K562 (cell line): ENCODE measurements around the gene RNF181. TPM values are rescaled to one million over a fixed set of nuclear protein-coding genes. Genes with fewer than 3 reads are reported as not detected.

Experiments
- ATAC-seq: fragments of 200-7000 bp; cut with Tn5 transposase; 3 replicates; pipeline ENCODE4 v1.9.1; 2020; ENCODE audit warnings: moderate library complexity
- BruUV-seq: library from RNA; stranded (reverse); fragments of 400-500 nt; replicated peaks from 2 replicates; lab custom pipeline; 2021; lab: Mats Ljungman, UMichigan
- CTCF ChIA-PET: fragments of 300-600 bp; formaldehyde crosslinking; extraction: SDS; loops from one replicate; lab custom pipeline; 2021; ENCODE audit warnings: low intra/inter-chr PET ratio; lab: Yijun Ruan, JAX
- POLR2A ChIA-PET: fragments of 300-600, 350-650 bp; sonication (Branson Sonifier 250); formaldehyde crosslinking; extraction: SDS; loops from one replicate; lab custom pipeline; 2021; ENCODE audit warnings: antibody characterized with exemption, inconsistent platforms; lab: Yijun Ruan, JAX
- DNase-seq, 4 experiments: peaks; one replicate each; pipeline versions ENCODE4 v3.0.0 to v3.0.0-alpha.2; 2011 to 2018; ENCODE audit warnings: low spot score in 3 of 4, mixed read lengths in 3 of 4; ENCODE audit errors: extremely low read depth in 1 of 4
- FAIRE-seq: peaks from 2 replicates; lab custom pipeline; 2011; peaks lifted over from hg19 to GRCh38; lab: Jason Lieb, UNC
- H2AFZ ChIP-seq: 2 replicates; pipeline ENCODE4 v1.6.0; 2011; ENCODE audit warnings: low read depth, low read length, control low read depth, inconsistent platforms
- H3K27ac ChIP-seq: fragments of 200-600 bp; 3 replicates; pipeline ENCODE4 v1.8.0; 2011; ENCODE audit warnings: low read depth, mild to moderate bottlenecking, control low read depth, inconsistent platforms, low read length, moderate library complexity, mixed read lengths; ENCODE audit errors: extremely low read depth
- H3K27me3 ChIP-seq, 2 experiments: fragments of 300-600 bp in 1 of 2; 2 replicates in 1 of 2; 3 replicates in 1 of 2; pipeline versions ENCODE4 v1.6.0 to v1.8.0; 2011; ENCODE audit warnings: inconsistent platforms in 2 of 2, low read length in 2 of 2, mild to moderate bottlenecking in 1 of 2, mixed read lengths in 1 of 2, moderate library complexity in 1 of 2; ENCODE audit not compliant: control insufficient read depth in 2 of 2, insufficient read depth in 2 of 2
- H3K36me3 ChIP-seq: fragments of 300-600 bp; 3 replicates; pipeline ENCODE4 v1.8.0; 2011; ENCODE audit warnings: mild to moderate bottlenecking, low read length, inconsistent platforms; ENCODE audit not compliant: control insufficient read depth, insufficient read depth
- H3K4me1 ChIP-seq, 2 experiments: fragments of 200-600 bp in 1 of 2; replicated peaks in 1 of 2; 2 replicates in 1 of 2; 3 replicates in 1 of 2; pipeline versions ENCODE4 v1.5.1 to v1.8.0; 2011; ENCODE audit warnings: inconsistent platforms in 2 of 2, low read length in 2 of 2, mild to moderate bottlenecking in 1 of 2, mixed read lengths in 1 of 2, moderate library complexity in 1 of 2; ENCODE audit not compliant: control insufficient read depth in 2 of 2, insufficient read depth in 2 of 2
- H3K4me2 ChIP-seq: 2 replicates; pipeline ENCODE4 v1.6.1; 2011; ENCODE audit warnings: low read length, control low read depth, inconsistent platforms, mixed read lengths; ENCODE audit not compliant: insufficient read depth
- H3K4me3 ChIP-seq: fragments of 200-600 bp; sonication (generic), shearing (Covaris generic); 2 replicates; pipeline ENCODE4 v1.5.1; 2016; ENCODE audit warnings: control low read depth, inconsistent platforms
- H3K79me2 ChIP-seq: fragments of 200-600 bp; 3 replicates; pipeline ENCODE4 v1.8.0; 2011; ENCODE audit warnings: low read length, inconsistent platforms; ENCODE audit not compliant: control insufficient read depth, insufficient read depth
- H3K9ac ChIP-seq, 2 experiments: 2 replicates each; pipeline versions ENCODE4 v1.6.0 to v1.6.1; 2011; ENCODE audit warnings: low read depth in 2 of 2, low read length in 2 of 2, control low read depth in 1 of 2, inconsistent platforms in 1 of 2, mild to moderate bottlenecking in 1 of 2, mixed read lengths in 1 of 2; ENCODE audit not compliant: insufficient read depth in 1 of 2
- H3K9me1 ChIP-seq: one replicate; pipeline ENCODE4 v1.6.0; 2011; ENCODE audit warnings: inconsistent platforms, mild to moderate bottlenecking, low read length, moderate library complexity; ENCODE audit not compliant: control insufficient read depth, insufficient read depth
- H3K9me3 ChIP-seq: replicated peaks from 2 replicates; pipeline ENCODE4 v1.5.1; 2011; ENCODE audit warnings: low read depth, low read length, inconsistent platforms; ENCODE audit not compliant: control insufficient read depth, insufficient read depth
- H4K20me1 ChIP-seq: replicated peaks from 2 replicates; pipeline ENCODE4 v1.6.1; 2011; ENCODE audit warnings: low read length, inconsistent platforms, mixed read lengths; ENCODE audit not compliant: control insufficient read depth, insufficient read depth
- ASH1L ChIP-seq: fragments of 450-650 bp; IDR thresholded peaks from 2 replicates; pipeline ENCODE4 v1.6.1; 2018; ENCODE audit warnings: borderline replicate concordance, mild to moderate bottlenecking, low read depth; ENCODE audit not compliant: partially characterized antibody
- CEBPB ChIP-seq: fragments of 450-650 bp; IDR thresholded peaks from 2 replicates; pipeline ENCODE4 v1.6.1; 2016; ENCODE audit warnings: missing genetic modification characterization, missing compliant biosample characterization
- CEBPG ChIP-seq, 3 experiments: fragments of 200-800 bp in 1 of 3; sonication (Bioruptor generic) in 1 of 3; sonication (generic) in 1 of 3; formaldehyde crosslinking in 1 of 3; IDR thresholded peaks in 2 of 3; conservative IDR thresholded peaks in 1 of 3; 2 replicates each; pipeline versions ENCODE4 v1.6.1 to v1.8.0; 2016 to 2022; ENCODE audit warnings: missing compliant biosample characterization in 2 of 3, missing genetic modification characterization in 2 of 3, mild to moderate bottlenecking in 1 of 3, missing genetic modification reagents in 1 of 3
- RAD21 ChIP-seq, 2 experiments: fragments of 250-450 bp in 1 of 2; fragments of 450-650 bp in 1 of 2; sonication (Bioruptor Pico) in 1 of 2; formaldehyde crosslinking in 1 of 2; IDR thresholded peaks in 1 of 2; conservative IDR thresholded peaks in 1 of 2; 2 replicates each; pipeline versions ENCODE4 v1.4.0 to v1.8.0; 2020 to 2022; ENCODE audit warnings: mild to moderate bottlenecking in 2 of 2, moderate library complexity in 1 of 2
- WGBS: fragments of 100-300 bp; shearing (Covaris generic); methylation state at CpG from one replicate; pipeline ENCODE4 v1.1.6; 2016; ENCODE audit warnings: low coverage, mixed read lengths; ENCODE audit not compliant: insufficient coverage; ENCODE audit errors: missing lambda C conversion rate; 5-methylcytosine and 5-hydroxymethylcytosine counted together
- in situ Hi-C: fragments of 300-500 bp; cut with MboI; formaldehyde crosslinking; loops from 4 replicates; pipeline ENCODE4 v1.15.0; 2018; ENCODE audit warnings: inconsistent platforms, mixed read lengths
- intact Hi-C: fragments of 100-400 bp; cut with micrococcal nuclease; formaldehyde crosslinking; loops from 2 replicates; pipeline ENCODE4 v1.14.2; 2022
- polyA plus RNA-seq, 8 experiments: library from polyadenylated mRNA; depleted of rRNA in 4 of 8; stranded (reverse) in 5 of 8; unstranded in 3 of 8; fragments of >200 nt; fragmentation: Nextera tagmentation in 2 of 8; fragmentation: Illumina TruSeq in 1 of 8; extraction: Ambion mirVana in 2 of 8; extraction: Trizol in 1 of 8; gene quantifications; 2 replicates each; pipeline versions ENCODE4 v1.2.1 to v1.2.3, GENCODE V29; 2011 to 2014; ENCODE audit warnings: inconsistent platforms in 1 of 8, missing spikeins in 1 of 8
- total RNA-seq, 7 experiments: library from RNA; depleted of rRNA in 6 of 7; stranded (reverse); fragments of >200 nt in 6 of 7; fragmentation: Illumina TruSeq in 2 of 7; extraction: Trizol in 2 of 7; gene quantifications; 2 replicates each; pipeline versions ENCODE4 v1.2.1 to v1.2.3, GENCODE V29; 2011 to 2021; ENCODE audit warnings: low replicate concordance in 1 of 7

Gene RNF181
- total and polyA plus RNA-seq, 9 of the 15 experiments (the other 6 are each of a cell fraction or from before 2014, with no cell fraction given), result 139 to 492 (median 253) TPM

DNA sequence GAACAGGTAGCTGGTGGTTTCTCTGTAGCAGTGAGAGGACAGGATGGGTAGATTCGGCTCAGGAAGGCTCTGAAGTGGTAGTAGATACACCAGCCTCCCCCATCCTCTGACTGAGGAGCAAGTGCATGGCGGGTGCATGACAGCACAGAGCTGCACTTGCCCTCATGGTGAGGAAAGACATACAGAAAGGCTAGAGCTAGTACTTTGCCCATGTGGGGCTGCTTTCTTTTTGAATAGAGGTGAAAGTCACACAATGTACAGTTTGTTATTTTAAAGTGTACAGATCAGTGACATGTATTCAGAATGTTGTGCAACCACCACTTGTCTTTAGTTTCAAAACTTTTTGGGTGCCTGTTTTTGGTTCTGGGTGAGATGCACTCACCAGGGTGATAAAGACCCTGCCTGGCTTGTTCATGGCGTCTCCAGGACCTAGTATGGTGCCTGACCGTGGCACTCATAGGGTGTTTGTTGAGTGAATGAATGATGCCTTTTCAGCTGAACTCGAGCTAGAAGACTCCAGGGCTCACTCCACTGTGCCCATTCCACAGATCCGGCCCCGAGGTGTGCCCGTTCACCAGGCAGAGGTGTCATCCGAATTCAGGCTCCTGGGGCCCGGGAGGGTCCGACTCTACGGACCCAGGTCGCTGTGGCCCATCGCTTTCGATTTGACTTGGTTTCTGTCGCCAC, 11.7 kb upstream of the RNF181 start:
- DNase-seq, result no peak
- H3K4me1 ChIP-seq, result peaks cover 45 to 51% of the 10 kb centered on the region in 2 experiments
- TF ChIP-seq CEBPG (CRISPR knock-in tag; IDR thresholded peaks at IDR 0.05), result no peak
- peak in 1 of 2 experiments; percentile 31; a peak in 1 of 4 replicates for TF ChIP-seq CEBPG (tag; conservative IDR thresholded peaks at IDR 0.05 in 1 of 2, IDR thresholded peaks at IDR 0.05 in 1 of 2)
- peak; percentile 61; the same call in 1 of the 2 replicates for TF ChIP-seq CEBPB
- no peak for TF ChIP-seq ASH1L
- TF ChIP-seq RAD21 (CRISPR knock-in tag; conservative IDR thresholded peaks at IDR 0.05 in 1 of 2, IDR thresholded peaks at IDR 0.05 in 1 of 2), result no peak
- TF ChIP-seq, all 486 proteins: peak for 2
- Histone ChIP-seq H3K9me3 (no peaks in the 10 kb centered on the region), H3K27me3 (no peaks in the 10 kb centered on the region), H3K9me1 (peaks cover 8% of the 10 kb centered on the region), H3K27ac (no peak overlapping the region; the same call in 2 of the 3 replicates), H4K20me1 (no peaks in the 10 kb centered on the region), H3K4me3 (no peak overlapping the region), H2AFZ (no peak overlapping the region), H3K4me2 (no peak overlapping the region), H3K9ac (no peak overlapping the region), H3K36me3 (peaks cover 42% of the 10 kb centered on the region; the same call in 2 of the 3 replicates), H3K79me2 (peaks cover 15% of the 10 kb centered on the region)
- no peak for ATAC-seq
- ChIA-PET POLR2A (interaction anchor here (0.8 to 2.3 kb wide), 5 partner anchors 9 to 38 kb away, joined by 3 to 8 read pairs (median 3); no protein-coding TSS in a partner anchor), CTCF (no interaction called here)
- in situ Hi-C loops (no loop called here), intact Hi-C loops (no loop called here)
- no TSS peak for BruUV-seq
- FAIRE-seq, result no peak
- 89% methylated on average over 12 of the region's 16 CpGs for WGBS
